GM04504 (cell line): ENCODE data around the gene BPIFB6.

ENCODE experiments used
- DNase-seq: peaks from one replicate; pipeline ENCODE4 v3.0.0-alpha.2; 2012; ENCODE audit warnings: low read depth

BPIFB6 gene

GRCh38 chr20:33016581-33017109 is 14.8 kb upstream of the BPIFB6 start:
- DNase-seq, result no peak

- no peak for DNase-seq
Measured at GRCh38 chr20:33017542-33017941, 13.9 kb upstream of the BPIFB6 start.

- DNase-seq, result no peak
Measured at GRCh38 chr20:33018169-33018931, 13.1 kb upstream of the BPIFB6 start.

GRCh38 chr20:33019465-33020277 is 11.8 kb upstream of the BPIFB6 start:
- DNase-seq, result no peak

- no peak for DNase-seq
Measured at GRCh38 chr20:33020278-33021161, 10.9 kb upstream of the BPIFB6 start.

GRCh38 chr20:33021879-33022278 is 9.6 kb upstream of the BPIFB6 start:
- no peak for DNase-seq

GRCh38 chr20:33022289-33022688 is 9.2 kb upstream of the BPIFB6 start:
- no peak for DNase-seq

GRCh38 chr20:33022694-33023438 is 8.6 kb upstream of the BPIFB6 start:
- no peak for DNase-seq

GRCh38 chr20:33023439-33024242 is 7.8 kb upstream of the BPIFB6 start:
- DNase-seq, result no peak

- DNase-seq, result no peak
Measured at GRCh38 chr20:33024243-33024560, 7.2 kb upstream of the BPIFB6 start.

- no peak for DNase-seq
Measured at GRCh38 chr20:33024609-33025317, 6.7 kb upstream of the BPIFB6 start.

GRCh38 chr20:33025318-33025876 is 6.1 kb upstream of the BPIFB6 start:
- DNase-seq, result no peak

GRCh38 chr20:33026072-33026778 is 5.2 kb upstream of the BPIFB6 start:
- no peak for DNase-seq

GRCh38 chr20:33026779-33027759 is 4.4 kb upstream of the BPIFB6 start:
- no peak for DNase-seq

- DNase-seq, result no peak
Measured at GRCh38 chr20:33027769-33028751, 3.4 kb upstream of the BPIFB6 start.

- DNase-seq, result no peak
Measured at GRCh38 chr20:33028875-33029274, 2.6 kb upstream of the BPIFB6 start.

GRCh38 chr20:33030076-33030475 is 1.4 kb upstream of the BPIFB6 start:
- no peak for DNase-seq
